GM15510 (cell line): ENCODE data around the gene NTSR1.

Experiments used
- POLR2A ChIP-seq: IDR thresholded peaks from 3 replicates; pipeline ENCODE4 v1.6.1; 2011; ENCODE audit warnings: borderline replicate concordance; ENCODE audit not compliant: insufficient read length; ENCODE audit errors: extremely low read depth

The NTSR1 gene

GRCh38 chr20:62773845-62774714 is 65.4 kb downstream of the NTSR1 start:
- TF ChIP-seq POLR2A, result no peak

GRCh38 chr20:62774762-62775161 is 66.1 kb downstream of the NTSR1 start:
- no peak for TF ChIP-seq POLR2A

- no peak for TF ChIP-seq POLR2A
Measured at GRCh38 chr20:62775206-62775605, 66.6 kb downstream of the NTSR1 start.

GRCh38 chr20:62776035-62776691 is 67.5 kb downstream of the NTSR1 start:
- no peak for TF ChIP-seq POLR2A

GRCh38 chr20:62776692-62777527 is 68.3 kb downstream of the NTSR1 start:
- TF ChIP-seq POLR2A, result peak; percentile 48

GRCh38 chr20:62777528-62777830 is 68.8 kb downstream of the NTSR1 start:
- no peak for TF ChIP-seq POLR2A

GRCh38 chr20:62778058-62778457 is 69.4 kb downstream of the NTSR1 start:
- no peak for TF ChIP-seq POLR2A

GRCh38 chr20:62778601-62779416 is 70.2 kb downstream of the NTSR1 start:
- TF ChIP-seq POLR2A, result no peak

- TF ChIP-seq POLR2A, result no peak
Measured at GRCh38 chr20:62779417-62779685, 70.7 kb downstream of the NTSR1 start.

GRCh38 chr20:62780204-62780603 is 71.6 kb downstream of the NTSR1 start:
- no peak for TF ChIP-seq POLR2A

- no peak for TF ChIP-seq POLR2A
Measured at GRCh38 chr20:62780696-62781095, 72.1 kb downstream of the NTSR1 start.

- no peak for TF ChIP-seq POLR2A
Measured at GRCh38 chr20:62782149-62782892, 73.7 kb downstream of the NTSR1 start.

GRCh38 chr20:62782893-62783278 is 74.2 kb downstream of the NTSR1 start:
- TF ChIP-seq POLR2A, result no peak

GRCh38 chr20:62784497-62784896 is 75.9 kb downstream of the NTSR1 start:
- TF ChIP-seq POLR2A, result no peak
